PC-9 (cell line): ENCODE results near the gene HLA-DRB5. TPM values are rescaled to one million over a fixed set of nuclear protein-coding genes. Genes with fewer than 3 reads are reported as not detected.

Source experiments
- BruUV-seq: library from RNA; stranded (reverse); fragments of 400-500 nt; replicated peaks from 2 replicates; lab custom pipeline; 2021; lab: Mats Ljungman, UMichigan
- CTCF ChIA-PET: fragments of 300-600 bp; sonication (Branson Sonifier 250); formaldehyde crosslinking; loops from one replicate; lab custom pipeline; 2022; ENCODE audit warnings: antibody characterized with exemption; lab: Charles Lee
- POLR2A ChIA-PET: fragments of 300-600 bp; sonication (Branson Sonifier 250); formaldehyde crosslinking; loops from one replicate; lab custom pipeline; 2022; ENCODE audit warnings: antibody characterized with exemption; ENCODE audit not compliant: unreplicated experiment; lab: Charles Lee
- DNase-seq, 2 experiments: peaks; one replicate each; pipeline versions ENCODE4 v3.0.0 to v3.0.0-alpha.2; 2015 to 2022; ENCODE audit warnings: mixed read lengths in 1 of 2
- H2AFZ ChIP-seq: fragments of 200-600 bp; sonication (generic); 2 replicates; pipeline ENCODE4 v1.8.1; 2017; ENCODE audit warnings: antibody characterized with exemption
- H3F3A ChIP-seq: fragments of 200-600 bp; sonication (generic); 2 replicates; pipeline ENCODE4 v1.8.1; 2017; ENCODE audit warnings: antibody characterized with exemption, mild to moderate bottlenecking, low read depth; ENCODE audit not compliant: insufficient read depth
- H3K27ac ChIP-seq: fragments of 200-600 bp; sonication (generic); 2 replicates; pipeline ENCODE4 v1.6.1; 2016; ENCODE audit warnings: mixed run types
- H3K27me3 ChIP-seq: fragments of 200-600 bp; sonication (generic); 2 replicates; pipeline ENCODE4 v1.6.1; 2016; ENCODE audit warnings: low read depth, mixed run types; ENCODE audit not compliant: insufficient read depth
- H3K36me3 ChIP-seq: fragments of 200-600 bp; sonication (generic); 2 replicates; pipeline ENCODE4 v1.6.1; 2016; ENCODE audit warnings: low read depth, mixed run types
- H3K4me1 ChIP-seq: fragments of 200-600 bp; sonication (generic); replicated peaks from 2 replicates; pipeline ENCODE4 v1.6.1; 2016; ENCODE audit warnings: mixed run types; ENCODE audit not compliant: insufficient read depth
- H3K4me2 ChIP-seq: fragments of 200-600 bp; sonication (generic); 2 replicates; pipeline ENCODE4 v1.6.1; 2017; ENCODE audit warnings: mixed run types
- H3K4me3 ChIP-seq: fragments of 200-600 bp; sonication (generic); 2 replicates; pipeline ENCODE4 v1.6.1; 2016; ENCODE audit warnings: mixed run types
- H3K79me2 ChIP-seq: fragments of 200-600 bp; sonication (generic); 2 replicates; pipeline ENCODE4 v1.6.1; 2017; ENCODE audit warnings: low read depth, mixed run types
- H3K9me2 ChIP-seq: fragments of 200-600 bp; sonication (generic); 2 replicates; pipeline ENCODE4 v1.8.1; 2017; ENCODE audit warnings: mild to moderate bottlenecking; ENCODE audit not compliant: insufficient read depth
- H3K9me3 ChIP-seq: fragments of 200-600 bp; sonication (generic); 2 replicates; pipeline ENCODE4 v1.8.1; 2016; ENCODE audit warnings: low read depth; ENCODE audit not compliant: insufficient read depth
- H4K20me1 ChIP-seq: fragments of 200-600 bp; sonication (generic); 2 replicates; pipeline ENCODE4 v1.8.1; 2017; ENCODE audit not compliant: insufficient read depth
- EZH2 ChIP-seq: fragments of 200-600 bp; sonication (generic); IDR thresholded peaks from 2 replicates; pipeline ENCODE4 v1.8.0; 2017; ENCODE audit warnings: antibody characterized with exemption, low read depth
- intact Hi-C: fragments of 100-400 bp; cut with micrococcal nuclease; formaldehyde crosslinking; loops from one replicate; pipeline ENCODE4 v1.10.0; 2022; ENCODE audit not compliant: unreplicated experiment
- total RNA-seq: library from RNA; stranded (reverse); gene quantifications from 2 replicates; pipeline ENCODE4 v1.2.3, GENCODE V29; 2021
- TF ChIP-seq, protein P1 (sequence below): fragments of 200-600 bp; sonication (generic); conservative IDR thresholded peaks from 2 replicates; pipeline ENCODE4 v1.6.1; 2017; ENCODE audit warnings: mixed run types, antibody characterized with exemption, mild to moderate bottlenecking, moderate library complexity

HLA-DRB5 gene
- total RNA-seq, 1 experiment from 2014 or later: 0.33 TPM

- no peaks in the 10 kb centered on the region for H3K9me2 ChIP-seq
- no peak overlapping the region for H3K4me3 ChIP-seq
- H4K20me1 ChIP-seq: no peaks in the 10 kb centered on the region
- ChIA-PET CTCF (no interaction called here), POLR2A (no interaction called here)
- H3K4me1 ChIP-seq: no peaks in the 10 kb centered on the region
- no peak overlapping the region for H3K27ac ChIP-seq
- H3K9me3 ChIP-seq: no peaks in the 10 kb centered on the region
- intact Hi-C loops: no loop called here
- BruUV-seq: no TSS peak
- TF ChIP-seq, protein P1, sequence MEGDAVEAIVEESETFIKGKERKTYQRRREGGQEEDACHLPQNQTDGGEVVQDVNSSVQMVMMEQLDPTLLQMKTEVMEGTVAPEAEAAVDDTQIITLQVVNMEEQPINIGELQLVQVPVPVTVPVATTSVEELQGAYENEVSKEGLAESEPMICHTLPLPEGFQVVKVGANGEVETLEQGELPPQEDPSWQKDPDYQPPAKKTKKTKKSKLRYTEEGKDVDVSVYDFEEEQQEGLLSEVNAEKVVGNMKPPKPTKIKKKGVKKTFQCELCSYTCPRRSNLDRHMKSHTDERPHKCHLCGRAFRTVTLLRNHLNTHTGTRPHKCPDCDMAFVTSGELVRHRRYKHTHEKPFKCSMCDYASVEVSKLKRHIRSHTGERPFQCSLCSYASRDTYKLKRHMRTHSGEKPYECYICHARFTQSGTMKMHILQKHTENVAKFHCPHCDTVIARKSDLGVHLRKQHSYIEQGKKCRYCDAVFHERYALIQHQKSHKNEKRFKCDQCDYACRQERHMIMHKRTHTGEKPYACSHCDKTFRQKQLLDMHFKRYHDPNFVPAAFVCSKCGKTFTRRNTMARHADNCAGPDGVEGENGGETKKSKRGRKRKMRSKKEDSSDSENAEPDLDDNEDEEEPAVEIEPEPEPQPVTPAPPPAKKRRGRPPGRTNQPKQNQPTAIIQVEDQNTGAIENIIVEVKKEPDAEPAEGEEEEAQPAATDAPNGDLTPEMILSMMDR: no peak
- TF ChIP-seq EZH2: no peak
- DNase-seq: no peak
- H3F3A ChIP-seq: no peaks in the 10 kb centered on the region
- H2AFZ ChIP-seq: no peak overlapping the region
- no peaks in the 10 kb centered on the region for H3K27me3 ChIP-seq
- H3K79me2 ChIP-seq: no peaks in the 10 kb centered on the region
- H3K4me2 ChIP-seq: no peak overlapping the region
- no peaks in the 10 kb centered on the region for H3K36me3 ChIP-seq
Measured at GRCh38 chr6:32519910-32520258, 10.2 kb downstream of the HLA-DRB5 start.

DNA sequence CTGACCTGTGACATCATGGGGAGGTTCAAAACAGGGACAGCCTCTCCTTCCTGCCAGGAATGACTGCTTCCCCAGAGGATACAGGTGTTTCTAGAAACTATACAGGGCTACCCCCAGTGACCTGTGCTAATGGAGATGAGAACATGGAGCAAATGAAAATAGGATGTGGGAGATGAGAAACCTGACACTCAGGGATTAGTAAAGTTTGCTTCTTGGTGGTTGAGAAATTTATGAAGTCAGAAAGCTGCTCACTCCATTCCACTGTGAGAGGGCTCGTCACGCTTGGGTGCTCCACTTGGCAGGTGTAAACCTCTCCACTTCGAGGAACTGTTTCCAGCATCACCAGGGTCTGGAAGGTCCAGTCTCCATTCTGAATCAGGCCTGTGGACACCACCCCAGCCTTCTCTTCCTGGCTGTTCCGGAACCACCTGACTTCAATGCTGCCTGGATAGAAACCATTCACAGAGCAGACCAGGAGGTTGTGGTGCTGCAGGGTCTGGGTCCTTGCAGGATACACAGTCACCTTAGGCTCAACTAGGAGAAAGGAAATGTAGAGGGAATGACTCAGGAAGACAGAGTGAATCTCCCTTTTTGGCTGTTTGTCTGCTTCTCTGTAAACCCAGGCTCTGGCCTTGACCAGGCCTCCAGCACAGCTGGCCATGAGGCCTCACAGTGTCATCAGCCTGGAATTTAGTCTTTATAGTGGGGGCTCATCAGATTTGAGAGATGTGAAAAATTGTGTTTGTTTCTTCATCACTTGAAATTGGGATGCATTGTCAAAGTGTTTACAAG lies 10.8 kb downstream of the HLA-DRB5 start:
- intact Hi-C loops: no loop called here
- Histone ChIP-seq H3K4me2 (no peak overlapping the region), H3K9me3 (no peaks in the 10 kb centered on the region), H3K9me2 (no peaks in the 10 kb centered on the region), H3K27me3 (no peaks in the 10 kb centered on the region), H3K36me3 (no peaks in the 10 kb centered on the region), H3K4me1 (no peaks in the 10 kb centered on the region), H2AFZ (no peak overlapping the region), H4K20me1 (no peaks in the 10 kb centered on the region), H3F3A (no peaks in the 10 kb centered on the region), H3K27ac (no peak overlapping the region), H3K79me2 (no peaks in the 10 kb centered on the region), H3K4me3 (no peak overlapping the region)
- no peak for DNase-seq
- TF ChIP-seq, protein P1: no peak
- no peak for TF ChIP-seq EZH2
- no TSS peak for BruUV-seq
- ChIA-PET POLR2A (no interaction called here), CTCF (no interaction called here)

- Histone ChIP-seq H4K20me1 (no peaks in the 10 kb centered on the region), H3K4me2 (no peak overlapping the region), H3K9me3 (no peaks in the 10 kb centered on the region), H3K4me1 (no peaks in the 10 kb centered on the region), H3K9me2 (no peaks in the 10 kb centered on the region), H3K4me3 (no peak overlapping the region), H3K79me2 (no peaks in the 10 kb centered on the region), H3K36me3 (no peaks in the 10 kb centered on the region), H2AFZ (no peak overlapping the region), H3K27me3 (no peaks in the 10 kb centered on the region), H3F3A (no peaks in the 10 kb centered on the region), H3K27ac (no peak overlapping the region)
- no peak for DNase-seq
- TF ChIP-seq, protein P1: no peak
- no peak for TF ChIP-seq EZH2
- BruUV-seq: no TSS peak
- intact Hi-C loops: no loop called here
- ChIA-PET CTCF (no interaction called here), POLR2A (no interaction called here)
Measured at GRCh38 chr6:32517654-32518445, 12.2 kb downstream of the HLA-DRB5 start.
